Breast epithelium (tissue), 4 donors: ENCODE data around the gene B3GNT7. TPM values are rescaled to one million over a fixed set of nuclear protein-coding genes. Genes with fewer than 3 reads are reported as not detected.
A peak's percentile ranks its signal among the peaks of the same experiment; 100 is the strongest.

ENCODE experiments used
- DNase-seq, 2 donors: peaks; one replicate each; pipeline ENCODE4 v3.0.0-alpha.2; 2019; ENCODE audit warnings: low spot score in 2 of 2
- H3K27ac ChIP-seq, 2 donors: fragments of 200-600 bp; sonication (generic) in 1 of 2; one replicate each; pipeline ENCODE4 v1.5.1; 2016 to 2019; ENCODE audit warnings: mild to moderate bottlenecking in 1 of 2
- H3K27me3 ChIP-seq, 2 donors: fragments of 200-600 bp; sonication (generic) in 1 of 2; one replicate each; pipeline versions ENCODE4 v1.5.1 to v1.6.0; 2017 to 2019; ENCODE audit warnings: control low read depth in 1 of 2, mild to moderate bottlenecking in 1 of 2
- H3K36me3 ChIP-seq: fragments of 200-600 bp; one replicate; pipeline ENCODE4 v1.5.1; 2019
- H3K4me1 ChIP-seq, 2 donors: fragments of 200-600 bp; sonication (generic); one replicate each; pipeline ENCODE4 v1.5.1; 2016 to 2019; ENCODE audit warnings: control low read depth in 1 of 2
- H3K4me3 ChIP-seq, 3 donors: fragments of 200-600 bp; sonication (generic); 1 replicate in 2 of 3; 2 replicates in 1 of 3; pipeline ENCODE4 v1.5.1; 2016 to 2019; ENCODE audit warnings: mild to moderate bottlenecking in 3 of 3, moderate library complexity in 2 of 3
- H3K9me3 ChIP-seq, 2 donors: fragments of 200-600 bp; sonication (generic) in 1 of 2; one replicate each; pipeline ENCODE4 v1.5.1; 2016 to 2019; ENCODE audit warnings: control low read depth in 1 of 2
- CTCF ChIP-seq, 3 donors: fragments of 450-650 bp; IDR thresholded peaks; one replicate each; pipeline ENCODE4 v1.5.1; 2016 to 2017; ENCODE audit warnings: antibody characterized with exemption in 3 of 3, mild to moderate bottlenecking in 3 of 3, moderate library complexity in 3 of 3
- POLR2A ChIP-seq: fragments of 450-650 bp; IDR thresholded peaks from one replicate; pipeline ENCODE4 v1.6.1; 2016; ENCODE audit warnings: antibody characterized with exemption, mild to moderate bottlenecking, moderate library complexity
- POLR2AphosphoS5 ChIP-seq, 3 donors: sonication (generic); formaldehyde crosslinking; IDR thresholded peaks; one replicate each; pipeline ENCODE4 v1.6.1; 2017; ENCODE audit warnings: antibody characterized with exemption in 3 of 3
- intact Hi-C: fragments of 100-400 bp; cut with DNase I; formaldehyde crosslinking; loops from one replicate; pipeline ENCODE4 v1.15.1; 2023; ENCODE audit warnings: low total_unique reads
- total RNA-seq, 3 donors: library from RNA; depleted of rRNA; stranded (reverse); fragments of >200 nt; gene quantifications; one replicate each; pipeline ENCODE4 v1.1.0, GENCODE V29; 2016

The B3GNT7 gene
- total RNA-seq, 3 donors from 2014 or later: 1.3 to 5.3 (median 2.3) TPM

GRCh38 chr2:231357931-231358330 lies 37.6 kb upstream of the B3GNT7 start:
- intact Hi-C loops: no loop called here
- H3K4me3 ChIP-seq: no peak overlapping the region
- no peaks in the 10 kb centered on the region for H3K27me3 ChIP-seq
- DNase-seq: peak in 1 of 2 donors; percentile 9
- no peaks in the 10 kb centered on the region for H3K9me3 ChIP-seq
- H3K27ac ChIP-seq: no peak overlapping the region
- H3K4me1 ChIP-seq: no peaks in the 10 kb centered on the region
- no peaks in the 10 kb centered on the region for H3K36me3 ChIP-seq
- TF ChIP-seq POLR2AphosphoS5 (IDR thresholded peaks at IDR 0.05): no peak
- no peak for TF ChIP-seq CTCF (IDR thresholded peaks at IDR 0.05)
- no peak for TF ChIP-seq POLR2A

- no peak overlapping the region for H3K27ac ChIP-seq
- H3K4me1 ChIP-seq: no peaks in the 10 kb centered on the region
- H3K9me3 ChIP-seq: no peaks in the 10 kb centered on the region
- no peaks in the 10 kb centered on the region for H3K27me3 ChIP-seq
- TF ChIP-seq POLR2A (no peak), CTCF (IDR thresholded peaks at IDR 0.05) (no peak), POLR2AphosphoS5 (IDR thresholded peaks at IDR 0.05) (no peak)
- intact Hi-C loops: no loop called here
- H3K36me3 ChIP-seq: no peaks in the 10 kb centered on the region
- H3K4me3 ChIP-seq: no peak overlapping the region
- DNase-seq: peak in 1 of 2 donors; percentile 30
These were observed 36.1 kb upstream of the B3GNT7 start for GRCh38 chr2:231359441-231359840.

- Histone ChIP-seq H3K36me3 (no peaks in the 10 kb centered on the region), H3K27me3 (no peaks in the 10 kb centered on the region), H3K9me3 (no peaks in the 10 kb centered on the region), H3K4me1 (no peaks in the 10 kb centered on the region), H3K4me3 (no peak overlapping the region), H3K27ac (no peak overlapping the region)
- peak in 1 of 2 donors; percentile 14 for DNase-seq
- no peak for TF ChIP-seq POLR2AphosphoS5 (IDR thresholded peaks at IDR 0.05)
- no peak for TF ChIP-seq CTCF (IDR thresholded peaks at IDR 0.05)
- TF ChIP-seq POLR2A: no peak
- intact Hi-C loops: loop anchor here (5.0 kb wide), 1 partner anchor 1522 kb away; no protein-coding TSS in a partner anchor
These were observed 35.6 kb upstream of the B3GNT7 start for GRCh38 chr2:231359948-231360347.

GRCh38 chr2:231360401-231360800 lies 35.1 kb upstream of the B3GNT7 start:
- no peak overlapping the region for H3K27ac ChIP-seq
- H3K9me3 ChIP-seq: no peaks in the 10 kb centered on the region
- H3K4me1 ChIP-seq: no peaks in the 10 kb centered on the region
- TF ChIP-seq POLR2A: no peak
- TF ChIP-seq CTCF (IDR thresholded peaks at IDR 0.05): no peak
- TF ChIP-seq POLR2AphosphoS5 (IDR thresholded peaks at IDR 0.05): no peak
- no peaks in the 10 kb centered on the region for H3K27me3 ChIP-seq
- peak in 1 of 2 donors; percentile 48 for DNase-seq
- no peaks in the 10 kb centered on the region for H3K36me3 ChIP-seq
- no peak overlapping the region for H3K4me3 ChIP-seq
- intact Hi-C loops: loop anchor here (5.0 kb wide), 1 partner anchor 1522 kb away; no protein-coding TSS in a partner anchor

GRCh38 chr2:231360881-231361371 lies 34.6 kb upstream of the B3GNT7 start:
- Histone ChIP-seq H3K4me1 (no peaks in the 10 kb centered on the region), H3K36me3 (no peaks in the 10 kb centered on the region), H3K4me3 (no peak overlapping the region), H3K9me3 (no peaks in the 10 kb centered on the region), H3K27ac (no peak overlapping the region), H3K27me3 (no peaks in the 10 kb centered on the region)
- peak in 1 of 2 donors; percentile 41 for DNase-seq
- no peak for TF ChIP-seq POLR2A
- intact Hi-C loops: loop anchor here (5.0 kb wide), 1 partner anchor 1521 kb away; no protein-coding TSS in a partner anchor
